Vagina (tissue), 2 donors: ENCODE results near the gene TBL1X.

Experiments used
- POLR2A ChIP-seq, 2 donors: fragments of 450-650 bp; IDR thresholded peaks; one replicate each; pipeline ENCODE4 v1.6.1; 2017; ENCODE audit warnings: antibody characterized with exemption in 2 of 2, mild to moderate bottlenecking in 2 of 2, moderate library complexity in 2 of 2
- POLR2AphosphoS5 ChIP-seq, 2 donors: sonication (generic); formaldehyde crosslinking; IDR thresholded peaks; one replicate each; pipeline ENCODE4 v1.9.0; 2017; ENCODE audit warnings: antibody characterized with exemption in 2 of 2, mild to moderate bottlenecking in 2 of 2, low read depth in 1 of 2; ENCODE audit not compliant: insufficient read depth in 1 of 2
- TF ChIP-seq, protein P1 (sequence below), 3 experiments: fragments of 450-650 bp in 2 of 3; fragments of 200-600 bp in 1 of 3; sonication (generic) in 1 of 3; IDR thresholded peaks; one replicate each; pipeline ENCODE4 v1.5.1; 2017 to 2019; ENCODE audit warnings: antibody characterized with exemption in 3 of 3, mild to moderate bottlenecking in 2 of 3, moderate library complexity in 2 of 3

DNA sequence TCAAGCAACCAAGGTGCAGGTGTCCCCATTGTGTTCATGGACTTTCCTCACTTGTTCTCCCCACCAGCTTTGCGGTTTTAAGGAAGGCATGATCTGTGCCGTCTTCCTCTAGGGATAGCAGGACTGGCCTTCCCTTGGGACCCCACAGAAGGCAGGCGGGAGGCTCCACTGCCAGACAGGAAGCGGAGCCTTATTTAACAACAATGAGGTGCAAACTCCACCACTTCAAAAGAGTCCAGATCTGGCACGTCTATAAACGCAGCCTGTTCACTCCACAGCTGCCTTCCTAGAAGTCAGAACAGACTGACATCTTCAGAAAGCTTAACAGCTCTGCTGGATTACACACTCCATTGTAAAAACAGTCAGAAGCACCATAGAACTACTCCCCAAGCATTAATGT lies 302.5 kb downstream of the TBL1X start:
- TF ChIP-seq, protein P1, sequence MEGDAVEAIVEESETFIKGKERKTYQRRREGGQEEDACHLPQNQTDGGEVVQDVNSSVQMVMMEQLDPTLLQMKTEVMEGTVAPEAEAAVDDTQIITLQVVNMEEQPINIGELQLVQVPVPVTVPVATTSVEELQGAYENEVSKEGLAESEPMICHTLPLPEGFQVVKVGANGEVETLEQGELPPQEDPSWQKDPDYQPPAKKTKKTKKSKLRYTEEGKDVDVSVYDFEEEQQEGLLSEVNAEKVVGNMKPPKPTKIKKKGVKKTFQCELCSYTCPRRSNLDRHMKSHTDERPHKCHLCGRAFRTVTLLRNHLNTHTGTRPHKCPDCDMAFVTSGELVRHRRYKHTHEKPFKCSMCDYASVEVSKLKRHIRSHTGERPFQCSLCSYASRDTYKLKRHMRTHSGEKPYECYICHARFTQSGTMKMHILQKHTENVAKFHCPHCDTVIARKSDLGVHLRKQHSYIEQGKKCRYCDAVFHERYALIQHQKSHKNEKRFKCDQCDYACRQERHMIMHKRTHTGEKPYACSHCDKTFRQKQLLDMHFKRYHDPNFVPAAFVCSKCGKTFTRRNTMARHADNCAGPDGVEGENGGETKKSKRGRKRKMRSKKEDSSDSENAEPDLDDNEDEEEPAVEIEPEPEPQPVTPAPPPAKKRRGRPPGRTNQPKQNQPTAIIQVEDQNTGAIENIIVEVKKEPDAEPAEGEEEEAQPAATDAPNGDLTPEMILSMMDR (IDR thresholded peaks at IDR 0.05) = no peak
- no peak for TF ChIP-seq POLR2A (IDR thresholded peaks at IDR 0.05)
- TF ChIP-seq POLR2AphosphoS5 (IDR thresholded peaks at IDR 0.05; ENCODE audit: insufficient read depth in 1 of 2, low read depth in 1 of 2) = no peak
